Hematopoietic multipotent progenitor cell treated with erythropoietin and hydrocortisone succinate and interleukin-3 and kit ligand, for 4 days (in vitro differentiated cells): ENCODE data around the gene PFKFB3.
"Not testable (repeated sequence)": the region's sequence is repeated elsewhere in the genome, so short reads cannot be mapped to it uniquely, and the experiment has no call there.

ENCODE experiments used
- DNase-seq: peaks from one replicate; pipeline ENCODE4 v3.0.0-alpha.2; 2015

PFKFB3 gene

GRCh38 chr10:6275022-6275997, 72.6 kb downstream of the PFKFB3 start:
- peak; percentile 82 for DNase-seq

- DNase-seq = no peak
Measured at GRCh38 chr10:6276356-6276755, 73.6 kb downstream of the PFKFB3 start.

GRCh38 chr10:6278519-6279120, 75.9 kb downstream of the PFKFB3 start:
- DNase-seq = no peak

GRCh38 chr10:6279540-6280267, 77.0 kb downstream of the PFKFB3 start:
- DNase-seq = no peak

GRCh38 chr10:6280291-6280690, 77.6 kb downstream of the PFKFB3 start:
- DNase-seq = no peak

- no peak for DNase-seq
Measured at GRCh38 chr10:6282454-6282958, 79.8 kb downstream of the PFKFB3 start.

- no peak for DNase-seq
Measured at GRCh38 chr10:6283655-6284054, 80.9 kb downstream of the PFKFB3 start.

- not testable (repeated sequence) for DNase-seq
Measured at GRCh38 chr10:6290621-6291020, 87.9 kb downstream of the PFKFB3 start.

- DNase-seq = no peak
Measured at GRCh38 chr10:6292741-6293151, 90.0 kb downstream of the PFKFB3 start.

GRCh38 chr10:6296425-6296824, 93.7 kb downstream of the PFKFB3 start:
- not testable (repeated sequence) for DNase-seq

- DNase-seq = no peak
Measured at GRCh38 chr10:6296828-6297251, 94.1 kb downstream of the PFKFB3 start.

GRCh38 chr10:6297522-6297921, 94.8 kb downstream of the PFKFB3 start:
- no peak for DNase-seq

- DNase-seq = no peak
Measured at GRCh38 chr10:6297951-6298381, 95.2 kb downstream of the PFKFB3 start.

- DNase-seq = no peak
Measured at GRCh38 chr10:6298428-6298827, 95.7 kb downstream of the PFKFB3 start.

GRCh38 chr10:6299234-6299633, 96.5 kb downstream of the PFKFB3 start:
- no peak for DNase-seq

GRCh38 chr10:6299743-6300105, 97.0 kb downstream of the PFKFB3 start:
- DNase-seq = no peak

- DNase-seq = peak; percentile 40
Measured at GRCh38 chr10:6300106-6300783, 97.5 kb downstream of the PFKFB3 start.

- DNase-seq = no peak
Measured at GRCh38 chr10:6300784-6301460, 98.2 kb downstream of the PFKFB3 start.

GRCh38 chr10:6301488-6302075, 98.8 kb downstream of the PFKFB3 start:
- DNase-seq = no peak
